MG63 (cell line): Measurements from ENCODE around the gene NOX1. TPM values are rescaled to one million over a fixed set of nuclear protein-coding genes. Genes with fewer than 3 reads are reported as not detected.

Experiments used
- DNase-seq: peaks from one replicate; pipeline ENCODE4 v3.0.0-alpha.2; 2020
- H3K27me3 ChIP-seq: fragments of 250-450 bp; sonication (Bioruptor Pico); 2 replicates; pipeline ENCODE4 v1.5.1; 2020; ENCODE audit warnings: mild to moderate bottlenecking, moderate library complexity
- H3K36me3 ChIP-seq: fragments of 250-450 bp; sonication (Bioruptor Pico); 2 replicates; pipeline ENCODE4 v1.5.1; 2020; ENCODE audit warnings: mild to moderate bottlenecking, moderate library complexity
- H3K4me3 ChIP-seq: fragments of 250-450 bp; sonication (Bioruptor Pico); 2 replicates; pipeline ENCODE4 v1.5.1; 2020; ENCODE audit warnings: mild to moderate bottlenecking, moderate library complexity
- H3K9me3 ChIP-seq: fragments of 250-450 bp; sonication (Bioruptor Pico); 2 replicates; pipeline ENCODE4 v1.5.1; 2020; ENCODE audit warnings: mild to moderate bottlenecking, moderate library complexity
- total RNA-seq: library from RNA; depleted of rRNA; stranded (reverse); fragments of >200 nt; shearing (Covaris generic); gene quantifications from 2 replicates; pipeline ENCODE4 v1.2.3, GENCODE V29; 2014; ENCODE audit warnings: low replicate concordance; rRNA removed

NOX1 gene
- not detected in 2 replicates for total RNA-seq

GRCh38 chrX:100874325-100874724 lies at the start of gene NOX1:
Gene NOX1 (minus strand): TSS chrX:100874359. CDS start chrX:100874139, 220 bp downstream.
- no peak for DNase-seq
- Histone ChIP-seq H3K4me3 (no peak within 1 kb of the TSS), H3K36me3 (no peaks in the 10 kb centered on the region), H3K27me3 (no peaks in the 10 kb centered on the region), H3K9me3 (no peaks in the 10 kb centered on the region)

DNA sequence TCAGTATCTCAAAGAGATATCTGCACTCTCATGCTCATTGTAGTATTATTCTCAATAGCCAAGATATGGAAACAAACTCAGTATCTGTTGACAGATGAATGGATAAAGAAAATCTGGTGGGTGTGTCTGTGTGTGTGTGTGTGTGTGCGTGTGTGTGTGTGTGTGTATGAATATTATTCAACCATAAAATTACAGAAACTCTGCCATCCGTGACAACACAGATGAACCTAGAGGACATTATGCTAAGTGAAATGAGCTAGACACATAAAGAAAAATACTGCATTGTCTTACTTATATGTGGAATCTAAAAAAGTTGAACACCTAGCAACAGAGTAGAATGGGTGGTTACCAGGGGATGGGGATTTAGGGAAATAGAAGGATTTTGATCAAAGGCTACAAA lies 41.4 kb upstream of the NOX1 start:
- H3K9me3 ChIP-seq, result no peaks in the 10 kb centered on the region
- no peak overlapping the region for H3K4me3 ChIP-seq
- no peak for DNase-seq
- H3K36me3 ChIP-seq, result no peaks in the 10 kb centered on the region
- H3K27me3 ChIP-seq, result no peaks in the 10 kb centered on the region

DNA sequence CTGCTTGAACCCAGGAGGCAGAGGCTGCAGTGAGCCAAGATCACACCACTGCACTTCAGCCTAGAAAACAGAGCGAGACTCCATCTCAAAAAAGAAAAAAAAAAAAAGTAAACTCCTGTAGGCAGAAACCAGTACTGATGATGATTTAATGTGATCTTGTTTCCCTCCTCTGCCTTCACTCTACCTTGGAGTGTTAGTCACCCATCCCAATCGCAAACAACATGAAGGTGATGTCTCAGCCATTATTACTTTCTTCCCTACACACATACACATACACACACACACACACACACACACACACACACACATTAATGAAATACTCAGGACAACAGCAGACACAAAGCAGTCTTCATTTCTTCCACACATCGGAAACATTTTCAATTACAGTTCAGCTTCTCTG lies 39.0 kb upstream of the NOX1 start:
- Histone ChIP-seq H3K9me3 (no peaks in the 10 kb centered on the region), H3K27me3 (no peaks in the 10 kb centered on the region), H3K36me3 (no peaks in the 10 kb centered on the region), H3K4me3 (no peak overlapping the region)
- no peak for DNase-seq

DNA sequence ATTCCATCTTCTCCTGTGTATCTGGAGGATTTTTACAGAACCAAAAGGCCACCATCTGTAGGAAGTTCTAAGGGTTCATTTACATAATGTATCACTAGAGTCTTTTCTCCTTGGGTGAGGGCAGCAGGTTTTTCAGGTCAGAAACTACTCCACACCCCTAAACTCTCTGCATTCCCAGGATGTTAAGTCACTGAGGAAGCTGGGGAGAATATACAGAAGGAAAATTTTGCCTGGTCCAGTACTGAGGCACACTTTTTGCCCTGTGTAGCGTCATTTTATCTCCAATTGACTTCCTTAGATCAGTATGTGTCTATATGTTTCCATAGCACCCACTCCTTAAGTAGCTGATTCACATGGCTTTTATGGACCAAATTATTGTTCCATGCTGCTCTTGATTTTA lies 37.6 kb upstream of the NOX1 start:
- DNase-seq, result no peak
- H3K4me3 ChIP-seq, result no peak overlapping the region
- no peaks in the 10 kb centered on the region for H3K27me3 ChIP-seq
- no peaks in the 10 kb centered on the region for H3K9me3 ChIP-seq
- H3K36me3 ChIP-seq, result no peaks in the 10 kb centered on the region

DNA sequence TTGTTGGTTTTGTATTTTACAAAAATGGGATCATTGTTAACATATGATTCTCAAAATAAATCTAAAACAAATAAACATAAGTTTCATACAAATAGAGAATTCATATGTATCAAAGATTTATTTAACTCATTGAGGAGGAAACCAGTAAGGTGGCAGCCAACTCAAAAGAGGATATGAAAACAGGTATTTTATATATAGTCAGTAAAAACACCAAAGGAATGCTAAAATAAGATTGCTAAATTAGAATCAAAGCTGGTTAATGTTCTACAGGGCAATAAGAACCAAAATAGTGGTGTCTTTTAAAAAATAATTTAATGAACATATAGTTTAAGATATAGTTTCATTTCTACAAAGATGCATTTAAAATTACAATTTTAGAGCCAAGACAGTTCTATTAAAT lies 31.5 kb upstream of the NOX1 start:
- Histone ChIP-seq H3K36me3 (no peaks in the 10 kb centered on the region), H3K27me3 (no peaks in the 10 kb centered on the region), H3K4me3 (no peak overlapping the region), H3K9me3 (no peaks in the 10 kb centered on the region)
- no peak for DNase-seq

- DNase-seq, result no peak
- Histone ChIP-seq H3K27me3 (no peaks in the 10 kb centered on the region), H3K4me3 (no peak overlapping the region), H3K9me3 (no peaks in the 10 kb centered on the region), H3K36me3 (no peaks in the 10 kb centered on the region)
Observed at GRCh38 chrX:100904433-100904832, 30.3 kb upstream of the NOX1 start.

- DNase-seq, result peak; percentile 4
- Histone ChIP-seq H3K4me3 (no peak overlapping the region), H3K27me3 (no peaks in the 10 kb centered on the region), H3K9me3 (no peaks in the 10 kb centered on the region), H3K36me3 (no peaks in the 10 kb centered on the region)
Observed at GRCh38 chrX:100895365-100896075, 21.4 kb upstream of the NOX1 start.

DNA sequence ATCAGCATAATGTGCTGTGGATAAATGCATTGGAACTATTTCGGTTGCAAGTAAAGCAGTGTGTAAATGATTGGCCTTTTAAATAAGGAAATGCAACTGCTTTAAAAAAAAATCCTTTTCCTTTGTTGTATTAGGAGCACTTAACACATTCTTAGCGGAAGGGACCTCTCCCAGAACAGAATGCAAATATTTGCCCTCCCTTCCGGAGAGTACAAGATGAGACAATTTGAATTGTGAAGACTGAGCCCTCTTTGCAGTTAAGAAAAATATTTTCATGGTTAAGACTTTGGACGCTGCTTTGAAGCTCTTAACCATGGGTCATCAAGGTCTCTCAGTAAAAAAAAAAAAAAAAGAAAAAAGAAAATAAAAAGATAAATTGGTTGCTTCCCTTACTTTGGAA lies 9.5 kb upstream of the NOX1 start:
- no peak for DNase-seq
- H3K36me3 ChIP-seq, result no peaks in the 10 kb centered on the region
- no peaks in the 10 kb centered on the region for H3K27me3 ChIP-seq
- H3K4me3 ChIP-seq, result no peak overlapping the region
- H3K9me3 ChIP-seq, result no peaks in the 10 kb centered on the region

GRCh38 chrX:100880368-100880767 lies 6.2 kb upstream of the NOX1 start:
- DNase-seq, result no peak
- Histone ChIP-seq H3K4me3 (no peak overlapping the region), H3K27me3 (no peaks in the 10 kb centered on the region), H3K36me3 (no peaks in the 10 kb centered on the region), H3K9me3 (no peaks in the 10 kb centered on the region)

- no peak for DNase-seq
- Histone ChIP-seq H3K4me3 (no peak overlapping the region), H3K9me3 (no peaks in the 10 kb centered on the region), H3K36me3 (no peaks in the 10 kb centered on the region), H3K27me3 (no peaks in the 10 kb centered on the region)
Observed at GRCh38 chrX:100871594-100872560, 2.3 kb downstream of the NOX1 start.

DNA sequence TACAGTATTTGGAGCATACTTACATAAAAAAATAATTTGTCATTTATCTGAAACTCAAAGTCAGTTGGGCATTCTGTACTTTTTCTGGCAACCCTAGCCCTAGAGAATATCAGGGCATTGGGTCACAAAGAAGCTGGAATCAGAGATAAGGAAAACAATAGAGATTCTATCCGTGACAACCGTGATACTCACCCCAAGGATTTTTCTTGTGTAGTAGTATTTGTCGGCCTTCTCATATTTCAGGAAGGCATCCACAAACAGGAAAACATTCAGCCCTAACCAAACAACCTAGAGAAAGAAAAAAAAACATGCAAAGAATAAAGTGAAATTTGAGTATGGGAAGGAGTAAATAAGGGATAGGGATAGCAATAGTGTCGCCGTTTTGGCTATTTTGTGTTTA lies 3.6 kb downstream of the NOX1 start:
- H3K4me3 ChIP-seq, result no peak overlapping the region
- no peaks in the 10 kb centered on the region for H3K27me3 ChIP-seq
- DNase-seq, result no peak
- no peaks in the 10 kb centered on the region for H3K9me3 ChIP-seq
- no peaks in the 10 kb centered on the region for H3K36me3 ChIP-seq

- no peak for DNase-seq
- Histone ChIP-seq H3K9me3 (no peaks in the 10 kb centered on the region), H3K27me3 (no peaks in the 10 kb centered on the region), H3K4me3 (no peak overlapping the region), H3K36me3 (no peaks in the 10 kb centered on the region)
Observed at GRCh38 chrX:100868273-100868672, 5.9 kb downstream of the NOX1 start.

DNA sequence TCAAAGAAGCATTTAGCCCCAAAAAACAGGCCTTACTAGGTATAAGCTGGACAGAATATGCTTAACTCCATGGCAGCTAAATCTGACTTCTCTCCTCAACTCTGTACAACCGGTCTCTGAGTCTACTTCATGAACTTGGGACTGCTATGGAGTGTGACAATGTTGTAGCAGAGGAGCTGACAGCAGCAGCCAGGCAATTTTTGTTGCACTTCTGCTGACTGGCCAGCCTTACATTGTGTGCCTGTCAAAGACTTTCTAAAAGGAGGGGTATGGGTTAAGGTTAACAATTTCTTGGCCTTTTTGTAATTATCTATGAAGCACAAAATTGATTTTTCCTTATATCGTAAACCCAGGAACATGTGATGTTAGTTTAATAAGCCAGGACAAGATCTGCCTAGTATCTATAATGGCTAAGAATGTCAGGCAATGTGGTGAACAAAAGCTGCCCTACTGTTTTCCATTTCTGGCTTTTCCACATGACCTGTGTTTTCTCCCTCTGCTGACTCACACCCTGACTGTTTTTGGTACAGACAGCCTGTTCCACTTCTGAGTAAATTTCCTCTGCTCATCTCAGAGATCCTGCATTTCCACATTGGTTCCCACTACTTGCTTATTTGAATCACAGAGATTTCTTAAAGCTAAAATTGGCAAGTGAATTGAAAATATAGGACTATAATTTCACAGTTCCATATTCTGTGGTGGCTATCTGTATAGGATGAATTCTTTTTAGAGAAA lies 9.3 kb downstream of the NOX1 start:
- H3K27me3 ChIP-seq, result no peaks in the 10 kb centered on the region
- H3K36me3 ChIP-seq, result no peaks in the 10 kb centered on the region
- H3K4me3 ChIP-seq, result no peak overlapping the region
- H3K9me3 ChIP-seq, result no peaks in the 10 kb centered on the region
- no peak for DNase-seq

- H3K4me3 ChIP-seq, result no peak overlapping the region
- no peak for DNase-seq
- H3K27me3 ChIP-seq, result no peaks in the 10 kb centered on the region
- no peaks in the 10 kb centered on the region for H3K9me3 ChIP-seq
- H3K36me3 ChIP-seq, result no peaks in the 10 kb centered on the region
Observed at GRCh38 chrX:100863326-100863864, 10.8 kb downstream of the NOX1 start.

DNA sequence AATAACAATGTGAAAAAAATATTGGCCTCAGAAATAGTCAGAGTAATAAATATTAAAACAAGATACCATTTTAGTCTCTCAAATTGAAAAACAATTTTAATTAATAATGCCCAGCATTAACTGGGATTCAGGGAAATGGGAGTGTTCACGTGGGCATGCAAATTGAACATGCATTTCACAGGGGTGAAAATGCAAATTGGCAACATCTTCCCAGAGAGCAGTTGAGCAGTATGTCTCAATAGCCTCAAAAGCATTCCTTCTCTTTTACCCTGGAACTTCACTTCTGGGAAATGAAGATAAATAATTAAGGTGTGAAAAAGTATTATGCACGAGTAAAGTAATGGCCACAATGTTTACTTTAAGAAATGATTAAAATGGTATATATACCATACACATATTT lies 21.3 kb downstream of the NOX1 start:
- no peak for DNase-seq
- Histone ChIP-seq H3K9me3 (no peaks in the 10 kb centered on the region), H3K36me3 (no peaks in the 10 kb centered on the region), H3K4me3 (no peak overlapping the region), H3K27me3 (no peaks in the 10 kb centered on the region)

GRCh38 chrX:100850317-100850716 lies 23.8 kb downstream of the NOX1 start:
- Histone ChIP-seq H3K27me3 (no peaks in the 10 kb centered on the region), H3K9me3 (no peaks in the 10 kb centered on the region), H3K4me3 (no peak overlapping the region), H3K36me3 (no peaks in the 10 kb centered on the region)
- no peak for DNase-seq
